Measurements from ENCODE around the gene CCDC97. TPM values are rescaled to one million over a fixed set of nuclear protein-coding genes. Genes with fewer than 3 reads are reported as not detected.
"Not testable (repeated sequence)": the region's sequence is repeated elsewhere in the genome, so short reads cannot be mapped to it uniquely, and the experiment has no call there.

CCDC97 gene
- total and polyA plus RNA-seq, 2 of the 8 experiments (the other 6 are each of a cell fraction or from before 2014, with no cell fraction given): 19.8 to 27.1 TPM

DNA sequence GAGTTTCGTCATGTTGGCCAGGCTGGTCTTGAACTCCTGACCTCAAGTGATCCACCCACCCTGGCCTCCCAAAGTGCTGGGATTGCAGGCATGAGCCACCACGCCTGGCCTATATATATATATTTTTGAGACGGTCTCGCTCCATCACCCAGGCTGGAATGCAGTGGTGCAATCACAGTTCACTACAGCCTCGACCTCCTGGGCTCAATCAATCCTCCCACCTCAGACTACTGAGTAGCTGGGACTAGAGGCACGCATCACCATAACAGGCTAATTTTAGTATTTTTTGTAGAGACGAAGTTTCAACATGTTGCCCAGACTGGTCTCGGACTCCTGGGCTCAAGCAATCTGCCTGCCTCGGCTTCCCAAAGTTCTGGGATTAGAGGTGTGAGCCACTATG, 36.9 kb downstream of the CCDC97 start:
- POLR2A ChIA-PET (ENCODE audit: partially characterized antibody): interaction anchor here (1.1 kb wide), 1 partner anchor 25 kb away, joined by 3 read pairs; no protein-coding TSS in a partner anchor
- not testable (repeated sequence) for H2AK5ac ChIP-seq (ENCODE audit: low read depth, low read length); H3K36me3 ChIP-seq (ENCODE audit: control insufficient read depth in 2 of 4, insufficient read depth in 4 of 4, low read length in 3 of 4); H2BK20ac ChIP-seq (ENCODE audit: low read length); H2BK5ac ChIP-seq (ENCODE audit: low read depth, low read length); H3K79me2 ChIP-seq (ENCODE audit: control insufficient read depth in 1 of 2, insufficient read depth in 2 of 2, low read length in 2 of 2); H3K79me1 ChIP-seq (ENCODE audit: low read depth, low read length); H3K4ac ChIP-seq (replicated peaks; ENCODE audit: insufficient read length, low read depth, low read length); H3K4me1 ChIP-seq (replicated peaks in 1 of 4; ENCODE audit: control insufficient read depth in 3 of 4, insufficient read depth in 4 of 4, low read length in 3 of 4); H4K8ac ChIP-seq (ENCODE audit: extremely low read depth, insufficient read depth, low read length); H2BK15ac ChIP-seq (ENCODE audit: low read length); H3K23ac ChIP-seq (ENCODE audit: insufficient read length); H3K9ac ChIP-seq (replicated peaks in 1 of 4; ENCODE audit: extremely low read depth in 1 of 4, low read depth in 3 of 4, low read length in 3 of 4); H4K5ac ChIP-seq (ENCODE audit: insufficient read length, low read depth, low read length); H4K20me1 ChIP-seq (replicated peaks in 1 of 2; ENCODE audit: control insufficient read depth in 1 of 2, insufficient read depth in 2 of 2, low read length in 2 of 2); H3K14ac ChIP-seq (ENCODE audit: insufficient read length); H3K4me2 ChIP-seq (ENCODE audit: insufficient read depth in 1 of 2, low read depth in 2 of 2, low read length in 2 of 2); H2BK12ac ChIP-seq (ENCODE audit: low read depth, low read length); H3K56ac ChIP-seq (replicated peaks; ENCODE audit: insufficient read length, low read depth, low read length); H3K27ac ChIP-seq (ENCODE audit: low read depth, low read length); H2AFZ ChIP-seq (ENCODE audit: low read length); H2BK120ac ChIP-seq (replicated peaks; ENCODE audit: low read depth, low read length); FAIRE-seq; DNase-seq (ENCODE audit: low read depth in 1 of 2, low spot score in 2 of 2); H4K91ac ChIP-seq (replicated peaks; ENCODE audit: insufficient read length, low read length); H3K4me3 ChIP-seq (ENCODE audit: extremely low read depth in 1 of 4, insufficient read depth in 2 of 4, low read depth in 3 of 4, low read length in 4 of 4); H3K18ac ChIP-seq (ENCODE audit: extremely low read depth, low read length); H3K9me3 ChIP-seq (ENCODE audit: insufficient read depth in 2 of 2, low read depth in 1 of 2, low read length in 1 of 2)
- H3K23me2 ChIP-seq (ENCODE audit: low read depth, low read length): peaks cover 12% of the 10 kb centered on the region
- CTCF ChIA-PET (ENCODE audit: partially characterized antibody): interaction anchor here (1.5 to 1.9 kb wide), 2 partner anchors 25 to 448 kb away, joined by 4 to 6 read pairs; no protein-coding TSS in a partner anchor
- 87% methylated on average over 9 of the region's 9 CpGs; no CpG with 5 or more reads in 1 of the 2 experiments for WGBS, 2 experiments (ENCODE audit: extremely low coverage in 1 of 2, insufficient coverage in 1 of 2, insufficient read length in 1 of 2, insufficient replicate concordance in 2 of 2, low coverage in 1 of 2, low lambda C conversion rate in 2 of 2, missing lambda C conversion rate in 1 of 2)
- peaks cover 6 to 20% (median 17%) of the 10 kb centered on the region in 4 experiments for H3K27me3 ChIP-seq (replicated peaks in 1 of 4; ENCODE audit: control insufficient read depth in 3 of 4, extremely low read depth in 1 of 4, insufficient read depth in 3 of 4, low read length in 3 of 4)

Data from H1 (cell line).